ENCODE measurements around the gene FAM114A1. TPM values are rescaled to one million over a fixed set of nuclear protein-coding genes. Genes with fewer than 3 reads are reported as not detected.

Gene FAM114A1
- total and polyA plus RNA-seq, 7 donors, result 5.6 to 20.0 (median 15.4) TPM

- DNase-seq, result no peak
- H3K27me3 ChIP-seq (ENCODE audit: insufficient read depth in 3 of 3, low read length in 2 of 3), result no peaks in the 10 kb centered on the region
- H3K36me3 ChIP-seq (ENCODE audit: insufficient read depth in 1 of 2, low read depth in 1 of 2), result peaks cover 0 to 81% of the 10 kb centered on the region in 2 donors
- H3K4me3 ChIP-seq, result no peak overlapping the region
- no peaks in the 10 kb centered on the region for H3K9me3 ChIP-seq
- 31 to 43% (median 37%) methylated on average over 3 of the region's 3 CpGs for WGBS, 3 donors
- TF ChIP-seq CTCF (IDR thresholded peaks at IDR 0.05), result no peak
- no peak overlapping the region for H3K27ac ChIP-seq
- ATAC-seq, result no peak
- no peaks in the 10 kb centered on the region for H3K4me1 ChIP-seq
- intact Hi-C loops (cut with DNase I), result no loop called here
Observed at GRCh38 chr4:38925492-38926413, 58.1 kb downstream of the FAM114A1 start.

GRCh38 chr4:38926896-38927295 is 59.3 kb downstream of the FAM114A1 start:
- DNase-seq (no peak), ATAC-seq (no peak)
- no peaks in the 10 kb centered on the region for H3K4me1 ChIP-seq
- H3K4me3 ChIP-seq, result no peak overlapping the region
- 69 to 91% (median 80%) methylated on average over 6 of the region's 6 CpGs for WGBS, 3 donors
- intact Hi-C loops (cut with DNase I), result no loop called here
- no peak overlapping the region for H3K27ac ChIP-seq
- no peak for TF ChIP-seq CTCF (IDR thresholded peaks at IDR 0.05)
- no peaks in the 10 kb centered on the region for H3K9me3 ChIP-seq
- no peaks in the 10 kb centered on the region for H3K27me3 ChIP-seq (ENCODE audit: insufficient read depth in 3 of 3, low read length in 2 of 3)
- H3K36me3 ChIP-seq (ENCODE audit: insufficient read depth in 1 of 2, low read depth in 1 of 2), result peaks cover 0 to 81% of the 10 kb centered on the region in 2 donors

- WGBS, 3 donors, result 92 to 93% (median 92%) methylated on average over 3 of the region's 3 CpGs
- Histone ChIP-seq H3K27me3 (ENCODE audit: insufficient read depth in 3 of 3, low read length in 2 of 3) (no peaks in the 10 kb centered on the region), H3K4me1 (no peaks in the 10 kb centered on the region), H3K4me3 (no peak overlapping the region), H3K36me3 (ENCODE audit: insufficient read depth in 1 of 2, low read depth in 1 of 2) (peaks cover 0 to 81% of the 10 kb centered on the region in 2 donors), H3K27ac (no peak overlapping the region), H3K9me3 (no peaks in the 10 kb centered on the region)
- TF ChIP-seq CTCF (IDR thresholded peaks at IDR 0.05), result no peak
- no peak for ATAC-seq
- DNase-seq, result no peak
- intact Hi-C loops (cut with DNase I), result no loop called here
Observed at GRCh38 chr4:38928568-38928967, 61.0 kb downstream of the FAM114A1 start.

- no peak for TF ChIP-seq CTCF (IDR thresholded peaks at IDR 0.05)
- Histone ChIP-seq H3K4me1 (no peaks in the 10 kb centered on the region), H3K4me3 (no peak overlapping the region), H3K27me3 (ENCODE audit: insufficient read depth in 3 of 3, low read length in 2 of 3) (no peaks in the 10 kb centered on the region), H3K27ac (no peak overlapping the region), H3K36me3 (ENCODE audit: insufficient read depth in 1 of 2, low read depth in 1 of 2) (peaks cover 0 to 81% of the 10 kb centered on the region in 2 donors), H3K9me3 (no peaks in the 10 kb centered on the region)
- ATAC-seq (no peak), DNase-seq (no peak)
- 83 to 88% (median 85%) methylated on average over 9 of the region's 9 CpGs for WGBS, 3 donors
- intact Hi-C loops (cut with DNase I), result no loop called here
Observed at GRCh38 chr4:38928974-38929373, 61.4 kb downstream of the FAM114A1 start.
